CMK (cell line): ENCODE data around the gene CC2D2B.
"Not testable (repeated sequence)": the region's sequence is repeated elsewhere in the genome, so short reads cannot be mapped to it uniquely, and the experiment has no call there.

Source experiments
- DNase-seq: peaks from one replicate; pipeline ENCODE4 v3.0.0-alpha.2; 2010; ENCODE audit warnings: low read depth

Gene CC2D2B

GRCh38 chr10:96017191-96017687, 109.5 kb downstream of the CC2D2B start:
- DNase-seq: no peak

- no peak for DNase-seq
These were observed 113.6 kb downstream of the CC2D2B start for GRCh38 chr10:96021332-96021731.

GRCh38 chr10:96022739-96023138, 115.0 kb downstream of the CC2D2B start:
- DNase-seq: no peak

- no peak for DNase-seq
These were observed 115.4 kb downstream of the CC2D2B start for GRCh38 chr10:96023168-96023567.

- no peak for DNase-seq
These were observed 117.8 kb downstream of the CC2D2B start for GRCh38 chr10:96025566-96025965.

GRCh38 chr10:96034625-96035024, 126.8 kb downstream of the CC2D2B start:
- DNase-seq: no peak

GRCh38 chr10:96038476-96039387, 131.0 kb downstream of the CC2D2B start:
- DNase-seq: no peak

GRCh38 chr10:96041146-96041545, 133.4 kb downstream of the CC2D2B start:
- DNase-seq: no peak

GRCh38 chr10:96043033-96043892, 135.5 kb downstream of the CC2D2B start, which contains the start of gene CCNJ:
Gene CCNJ (plus strand): TSS chr10:96043583. CDS start chr10:96044394, 811 bp downstream.
- DNase-seq: peak; percentile 52

GRCh38 chr10:96043893-96044715, 136.3 kb downstream of the CC2D2B start:
- DNase-seq: peak; percentile 46

- DNase-seq: no peak
These were observed 137.0 kb downstream of the CC2D2B start for GRCh38 chr10:96044736-96045135.

- no peak for DNase-seq
These were observed 138.8 kb downstream of the CC2D2B start for GRCh38 chr10:96046546-96046945.

GRCh38 chr10:96047004-96047649, 139.4 kb downstream of the CC2D2B start:
- no peak for DNase-seq

- DNase-seq: not testable (repeated sequence)
These were observed 140.2 kb downstream of the CC2D2B start for GRCh38 chr10:96047925-96048324.

GRCh38 chr10:96049340-96049739, 141.6 kb downstream of the CC2D2B start:
- no peak for DNase-seq

- DNase-seq: no peak
These were observed 146.2 kb downstream of the CC2D2B start for GRCh38 chr10:96053985-96054384.

GRCh38 chr10:96056787-96057186, 149.0 kb downstream of the CC2D2B start:
- no peak for DNase-seq

GRCh38 chr10:96061232-96061631, 153.5 kb downstream of the CC2D2B start:
- DNase-seq: no peak

GRCh38 chr10:96072674-96073073, 164.9 kb downstream of the CC2D2B start:
- DNase-seq: no peak

GRCh38 chr10:96073722-96074121, 165.9 kb downstream of the CC2D2B start:
- DNase-seq: no peak

GRCh38 chr10:96074776-96075175, 167.0 kb downstream of the CC2D2B start:
- DNase-seq: no peak
